C4-2B (cell line): ENCODE data around the gene PAM16.

Experiments
- CTCF ChIP-seq: fragments of 450-650 bp; conservative IDR thresholded peaks from 2 replicates; pipeline ENCODE4 v1.5.1; 2017; ENCODE audit warnings: mild to moderate bottlenecking
- ZFX ChIP-seq: fragments of 450-650 bp; IDR thresholded peaks from 2 replicates; pipeline ENCODE4 v1.6.1; 2017

DNA sequence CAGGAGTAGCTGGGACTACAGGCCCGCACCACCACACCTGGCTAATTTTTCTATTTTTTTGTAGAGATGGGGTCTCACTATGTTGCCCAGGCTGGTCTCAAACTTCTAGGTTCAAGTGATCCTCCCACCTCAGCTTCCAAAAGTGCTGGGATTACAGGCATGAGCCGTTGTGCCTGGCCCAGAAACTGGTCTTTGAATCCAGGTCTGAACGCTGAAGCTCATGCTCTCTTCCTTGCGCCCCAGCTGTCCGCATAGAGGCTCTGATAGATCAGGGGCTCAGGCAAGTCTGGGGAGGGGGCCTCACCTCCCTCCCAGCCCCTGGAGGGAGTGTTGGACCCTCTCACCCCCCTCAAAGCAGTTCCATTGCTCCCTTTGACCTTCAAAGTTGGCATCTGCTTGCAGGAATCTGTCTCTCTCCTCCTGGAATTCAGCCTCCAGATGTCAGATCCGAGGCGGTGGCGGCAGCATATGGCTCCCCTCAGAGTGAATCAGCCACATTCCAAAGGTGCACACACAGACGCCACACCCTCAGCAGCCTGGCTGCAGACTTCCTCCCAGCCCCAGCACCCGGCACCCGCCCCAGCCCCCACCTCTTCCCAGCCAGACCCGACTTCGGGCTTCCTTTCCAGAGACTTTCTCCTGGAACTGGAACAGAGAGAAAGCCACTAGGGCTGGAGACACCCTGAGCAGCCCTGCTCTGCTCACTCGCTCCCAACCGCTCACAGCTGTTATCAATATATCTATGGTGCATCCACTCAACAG lies 52.2 kb downstream of the PAM16 start:
- no peak for TF ChIP-seq CTCF
- TF ChIP-seq ZFX: no peak
